ENCODE data around the gene SLC5A5.

SLC5A5 gene

DNA sequence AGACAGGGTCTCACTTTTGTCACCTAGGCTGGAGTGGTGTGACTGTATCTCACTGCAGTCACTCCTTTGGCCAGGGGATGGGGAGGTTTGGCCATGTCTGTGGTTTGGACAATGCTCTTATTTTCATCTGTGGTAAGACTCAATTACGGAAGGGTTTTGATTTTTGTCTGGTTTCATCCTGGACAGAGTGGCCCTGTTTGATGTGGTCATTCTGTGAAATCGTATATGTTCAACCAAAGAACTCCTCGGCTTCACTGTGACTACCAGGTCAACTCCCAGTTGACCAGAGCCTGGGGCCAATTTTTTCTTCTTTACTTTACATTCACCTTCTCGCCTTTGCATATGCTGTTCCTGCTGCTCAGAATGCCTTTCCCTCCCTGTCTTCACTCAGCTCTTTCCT lies 54.3 kb downstream of the SLC5A5 start:
- DNase-seq: no peak

DNA sequence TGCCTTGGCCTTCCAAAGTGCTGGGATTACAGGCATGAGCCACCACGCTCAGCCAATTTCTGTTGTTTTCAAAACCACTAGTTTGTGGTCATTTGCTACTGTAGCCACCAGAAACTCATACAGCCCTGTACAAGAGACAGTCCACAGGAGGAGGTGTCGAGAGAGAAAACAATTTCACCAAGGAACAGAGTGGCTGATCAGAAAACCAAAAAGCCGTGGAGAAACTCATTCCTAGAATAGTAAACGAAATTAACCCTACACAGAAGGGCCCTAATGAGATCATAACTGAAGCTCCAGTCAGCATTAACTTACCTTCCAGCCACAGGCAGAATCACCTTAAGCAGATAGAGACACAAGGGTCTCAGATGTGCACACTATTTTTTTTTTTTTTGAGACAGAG lies 57.3 kb downstream of the SLC5A5 start:
- DNase-seq: peak; percentile 45

DNA sequence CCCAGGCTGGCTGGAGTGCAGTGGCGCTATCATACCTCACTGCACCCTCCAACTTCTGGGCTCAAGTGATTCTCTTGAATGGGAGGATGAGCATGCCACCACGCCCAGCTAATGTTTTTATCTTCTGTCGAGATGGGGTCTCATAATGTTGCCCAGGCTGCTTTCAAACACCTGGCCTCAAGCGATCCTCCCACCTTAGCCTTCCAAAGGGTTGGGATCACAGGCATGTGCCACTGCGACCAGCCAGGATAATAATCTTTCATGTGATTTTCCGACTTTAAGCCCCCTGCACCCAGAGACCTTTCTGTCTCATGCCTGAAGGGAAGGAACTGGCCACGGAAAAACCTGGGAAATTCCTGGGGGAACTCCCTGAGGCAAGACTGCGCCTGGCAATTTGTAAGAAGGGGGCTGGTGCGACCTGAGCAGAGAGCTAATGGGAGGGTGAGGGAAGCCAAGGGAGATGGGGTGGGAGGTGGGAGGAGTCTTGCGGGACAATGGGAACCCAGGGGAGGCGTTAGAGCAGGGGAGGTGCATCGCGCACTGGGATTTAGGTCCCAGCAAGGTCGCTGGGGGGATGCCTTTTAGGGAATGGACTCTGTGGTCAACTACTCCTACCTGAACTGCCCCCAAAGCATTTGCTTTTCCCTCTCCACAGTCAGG lies 59.9 kb downstream of the SLC5A5 start:
- DNase-seq: no peak

DNA sequence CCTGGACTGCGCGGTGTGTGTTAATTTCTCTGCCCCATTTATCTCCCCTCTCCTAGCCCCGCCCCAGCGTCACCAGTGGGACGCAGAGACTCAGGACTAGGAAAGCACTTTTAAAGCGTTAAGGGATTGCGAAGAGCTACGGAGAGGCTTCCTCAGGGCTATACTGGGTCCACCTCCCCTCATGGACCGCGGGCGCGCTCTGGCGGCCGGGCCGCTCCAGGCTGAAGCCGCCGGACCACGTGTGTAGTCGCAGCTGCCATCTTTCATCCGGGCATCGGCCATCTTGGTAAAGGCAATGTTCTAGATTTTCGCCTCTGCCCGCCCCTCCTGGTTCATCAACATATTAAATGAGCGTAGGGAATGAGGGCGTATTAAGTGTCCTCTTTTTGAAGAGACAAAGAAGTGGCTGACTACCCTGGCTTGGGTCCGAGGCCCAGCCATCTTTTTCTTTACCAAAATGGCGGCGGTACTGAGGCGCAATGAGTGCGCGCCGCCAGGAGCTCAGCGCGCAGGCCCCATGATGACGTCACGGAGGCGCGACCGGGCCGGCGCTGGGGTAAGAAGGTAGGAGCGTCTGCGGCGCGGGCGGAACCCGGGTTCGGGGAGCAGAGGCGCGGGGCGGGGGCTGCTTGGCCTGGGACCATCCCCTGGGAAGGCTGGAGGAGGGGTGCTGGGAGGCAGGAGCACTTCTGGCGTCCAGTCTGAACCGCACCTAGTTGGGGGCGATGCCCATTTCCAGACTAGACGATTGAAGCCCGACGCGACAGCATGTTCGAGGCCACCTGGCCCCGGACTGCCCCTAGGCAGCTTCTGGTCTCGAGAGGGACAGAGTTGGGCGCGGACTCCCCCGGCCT lies 61.0 kb downstream of the SLC5A5 start, which contains the start of gene CCDC124:
Gene CCDC124 (plus strand): TSS at position 531 of the 854 bp plus-strand sequence. CDS start 3,406 bp downstream, outside the sequence.
- DNase-seq: peak; percentile 96

DNA sequence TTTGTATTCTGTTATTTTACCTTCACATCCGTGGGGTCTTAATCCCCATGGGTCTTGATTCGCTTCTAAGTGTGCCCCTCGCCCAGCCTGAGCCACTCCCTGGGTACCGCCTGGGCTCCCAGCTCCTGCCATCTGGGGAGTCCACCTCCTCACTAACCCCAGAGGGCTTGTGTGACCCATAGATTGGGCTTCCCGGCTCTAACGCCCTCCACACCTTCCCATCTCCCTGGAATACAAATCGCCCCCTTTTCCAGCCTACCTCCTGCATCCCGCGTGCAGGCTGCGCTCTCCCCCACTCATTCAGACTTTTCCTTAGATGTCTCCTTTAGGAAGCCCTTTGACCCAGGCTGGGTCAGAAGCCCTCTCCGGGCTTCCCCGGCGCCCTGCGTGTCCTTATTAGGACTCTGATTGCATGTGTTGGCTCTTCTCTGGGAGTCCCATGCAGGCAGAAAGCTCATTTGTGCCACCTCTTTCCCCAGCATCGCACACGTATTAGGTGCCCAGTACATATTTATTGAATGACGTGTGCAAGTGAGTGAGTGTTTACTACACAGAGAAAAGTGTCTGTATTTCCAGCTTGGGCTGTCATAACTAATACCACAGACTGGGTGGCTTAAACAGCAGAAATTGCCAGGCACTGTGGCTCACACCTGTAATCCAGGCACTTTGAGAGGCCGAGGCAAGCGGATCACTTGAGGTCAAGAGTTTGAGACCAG lies 61.8 kb downstream of the SLC5A5 start:
- no peak for DNase-seq

DNA sequence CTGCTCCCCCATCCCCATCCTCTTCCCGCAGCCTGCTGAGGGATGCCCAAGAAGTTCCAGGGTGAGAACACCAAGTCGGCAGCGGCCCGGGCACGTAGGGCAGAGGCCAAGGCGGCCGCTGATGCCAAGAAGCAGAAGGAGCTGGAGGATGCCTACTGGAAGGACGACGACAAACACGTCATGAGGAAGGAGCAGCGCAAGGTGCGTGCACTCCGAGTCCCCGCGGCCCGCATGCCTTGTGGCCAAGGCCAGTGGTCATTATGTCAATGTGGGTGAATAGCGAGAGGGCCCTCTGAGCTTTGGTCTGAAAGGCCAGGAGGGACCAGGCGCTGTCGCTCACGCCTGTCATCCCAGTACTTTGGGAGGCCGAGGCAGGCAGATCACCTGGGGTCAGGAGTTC lies 64.6 kb downstream of the SLC5A5 start:
- DNase-seq: no peak

DNA sequence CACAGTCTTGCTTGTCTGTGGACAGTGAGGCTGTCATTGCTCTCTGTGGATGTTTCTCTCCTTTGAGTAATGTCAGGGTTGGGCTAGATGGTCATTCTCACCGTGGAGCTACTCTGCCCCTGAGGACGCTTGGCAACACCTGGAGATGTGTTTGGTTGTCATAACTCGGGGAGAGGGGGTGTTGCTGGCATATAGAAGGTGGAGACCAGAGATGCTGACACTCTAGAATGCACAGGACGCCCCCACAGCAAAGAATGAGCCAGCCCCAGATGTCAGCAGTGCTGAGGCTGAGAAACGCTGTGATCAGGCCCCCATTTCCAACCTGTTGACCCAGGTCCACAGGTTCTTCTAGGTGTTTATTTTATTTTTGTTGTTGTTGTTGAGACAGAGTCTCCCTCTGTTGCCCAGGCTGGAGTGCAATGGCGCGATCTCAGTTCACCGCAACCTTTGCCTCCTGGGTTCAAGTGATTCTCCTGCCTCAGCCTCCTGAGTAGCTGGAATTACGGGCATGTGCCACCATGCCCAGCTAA lies 65.7 kb downstream of the SLC5A5 start:
- DNase-seq: no peak

DNA sequence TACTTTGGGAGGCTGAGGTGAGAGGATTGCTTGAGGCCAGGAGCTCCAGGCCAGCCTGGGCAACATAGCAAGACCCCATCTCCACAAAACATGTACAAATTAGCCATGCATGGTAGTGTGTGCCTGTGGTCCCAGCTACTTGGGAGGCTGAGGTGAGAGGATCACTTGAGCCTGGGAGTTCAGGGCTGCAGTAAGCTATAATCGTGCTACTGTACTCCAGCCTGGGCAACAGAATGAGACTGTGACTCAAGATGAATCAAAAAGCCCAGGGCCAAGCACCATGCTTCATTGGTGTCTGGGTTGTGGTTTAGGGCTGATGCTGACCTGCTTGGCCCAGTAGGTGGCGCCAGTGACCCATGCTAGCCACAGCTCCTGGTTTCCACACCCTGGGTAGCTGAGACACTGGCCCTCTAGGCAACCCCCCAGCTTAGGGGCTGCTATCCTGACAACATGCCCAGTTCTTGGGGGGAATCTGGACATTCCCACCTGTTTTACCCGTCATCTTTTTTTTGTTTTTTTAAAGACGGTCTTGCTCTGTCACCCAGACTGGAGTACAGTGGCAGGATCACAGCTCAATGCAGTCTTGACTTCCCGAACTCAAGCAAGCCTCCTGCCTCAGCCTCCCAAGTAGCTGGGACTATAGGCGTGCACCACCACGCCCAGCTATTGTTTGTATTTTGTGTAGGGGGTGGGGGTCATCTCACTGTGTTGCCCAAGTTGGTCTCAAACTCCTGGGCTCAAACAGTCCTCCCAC lies 66.5 kb downstream of the SLC5A5 start:
- DNase-seq: peak; percentile 87

DNA sequence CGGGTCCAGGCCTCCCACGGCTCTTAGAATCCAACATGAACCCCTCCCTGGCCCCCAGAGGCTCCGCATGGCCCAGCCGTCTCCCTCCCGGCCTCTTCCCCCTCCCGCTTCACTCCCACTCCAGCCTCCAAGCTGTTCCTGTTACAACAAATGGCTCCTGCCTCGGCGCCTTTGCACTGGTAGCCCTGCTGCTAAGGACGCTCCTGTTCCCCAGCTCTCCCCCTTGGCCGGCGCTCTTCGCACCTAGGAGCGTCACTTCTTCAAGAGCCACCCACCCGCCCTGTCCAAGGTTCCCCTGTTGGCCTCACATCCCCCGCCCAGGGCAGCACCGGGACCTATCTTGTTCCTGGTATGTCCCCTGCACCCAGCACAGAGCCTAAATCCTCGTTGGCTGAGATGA lies 70.4 kb downstream of the SLC5A5 start:
- DNase-seq: no peak

DNA sequence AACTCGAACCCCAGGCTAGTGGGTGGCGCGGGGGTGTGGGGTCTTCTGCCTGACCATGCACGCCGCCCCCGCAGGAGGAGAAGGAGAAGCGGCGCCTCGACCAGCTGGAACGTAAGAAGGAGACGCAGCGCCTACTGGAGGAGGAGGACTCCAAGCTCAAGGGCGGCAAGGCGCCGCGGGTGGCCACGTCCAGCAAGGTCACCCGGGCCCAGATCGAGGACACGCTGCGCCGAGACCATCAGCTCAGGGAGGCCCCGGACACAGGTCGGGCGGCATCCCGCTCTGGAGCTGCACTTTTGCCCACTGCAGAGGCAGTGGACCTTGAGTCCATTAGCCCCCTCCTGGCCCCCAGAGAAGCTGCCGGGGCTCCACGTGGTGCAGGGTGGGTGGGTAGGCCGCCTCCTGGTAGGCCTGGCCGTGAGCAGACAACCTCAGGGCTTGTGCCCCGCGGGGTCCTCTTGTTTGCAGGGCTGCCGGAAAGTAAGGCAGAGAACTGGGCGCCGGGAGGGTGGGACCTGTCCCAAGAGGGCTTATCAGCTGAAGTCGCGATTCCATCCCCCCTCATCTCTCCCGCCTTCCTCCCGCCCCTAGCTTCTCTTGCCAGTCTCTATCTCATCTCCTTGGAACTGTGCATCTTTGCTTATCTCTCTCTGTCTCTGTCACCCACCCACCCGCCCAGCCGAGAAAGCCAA lies 71.0 kb downstream of the SLC5A5 start:
- no peak for DNase-seq

DNA sequence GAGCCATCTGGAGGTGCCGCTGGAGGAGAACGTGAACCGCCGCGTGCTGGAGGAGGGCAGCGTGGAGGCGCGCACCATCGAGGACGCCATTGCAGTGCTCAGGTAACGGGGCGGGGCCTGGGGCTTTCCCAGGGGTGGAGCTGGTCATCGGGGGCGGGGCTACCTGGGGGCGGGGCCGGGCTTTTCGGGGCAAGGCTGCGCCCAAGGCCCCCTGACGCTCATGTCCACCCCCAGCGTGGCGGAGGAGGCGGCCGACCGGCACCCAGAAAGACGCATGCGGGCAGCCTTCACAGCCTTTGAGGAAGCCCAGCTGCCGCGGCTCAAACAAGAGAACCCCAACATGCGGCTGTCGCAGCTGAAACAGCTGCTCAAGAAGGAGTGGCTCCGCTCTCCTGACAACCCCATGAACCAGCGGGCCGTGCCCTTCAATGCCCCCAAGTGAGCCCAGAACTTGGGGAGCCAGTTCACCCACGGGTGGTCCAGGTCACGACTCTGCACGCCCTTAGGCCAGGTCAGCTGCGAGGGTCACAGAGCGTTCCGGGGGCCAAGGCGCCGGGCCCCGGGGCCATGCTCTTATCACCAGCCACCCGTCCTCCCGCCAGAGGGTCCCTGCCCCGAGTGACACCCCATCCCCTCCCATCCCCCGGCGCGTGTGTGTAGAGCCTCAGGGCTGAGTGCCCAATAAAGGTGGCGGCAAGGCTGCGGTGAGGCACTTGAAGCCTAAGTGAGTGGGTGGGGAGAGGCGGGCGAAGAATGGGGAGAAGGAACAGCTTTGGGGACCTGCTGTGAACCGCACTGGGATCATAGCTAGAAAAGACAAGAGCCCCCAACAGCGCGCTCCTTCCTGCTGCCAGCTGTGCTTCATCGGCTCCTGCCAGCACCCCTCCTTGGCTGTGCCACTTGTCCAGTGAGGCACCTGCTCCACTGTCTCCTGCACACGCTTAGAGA lies 71.8 kb downstream of the SLC5A5 start:
- DNase-seq: no peak

DNA sequence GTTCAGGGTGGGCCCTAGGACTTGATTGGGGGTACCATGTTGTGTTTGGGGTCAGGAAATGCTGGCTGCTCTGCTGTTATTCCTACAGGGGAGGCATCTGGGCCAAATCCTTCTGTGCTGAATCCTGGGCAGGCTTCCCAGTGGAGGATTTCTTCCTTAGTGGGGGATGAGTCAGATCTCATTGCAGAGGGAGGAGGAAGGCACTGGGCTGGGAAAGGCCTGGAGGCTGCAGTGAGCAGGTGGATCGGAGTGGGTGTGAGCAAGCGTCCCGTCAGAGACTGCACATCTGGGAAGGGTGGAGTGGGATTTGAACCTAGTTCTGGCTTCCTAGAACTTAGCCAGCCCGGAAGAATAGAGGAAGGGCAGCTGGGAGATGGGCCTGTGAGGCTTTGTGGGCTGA lies 72.6 kb downstream of the SLC5A5 start:
- DNase-seq: no peak

Data from activated CD4-positive, alpha-beta T cell treated with anti-CD3 and anti-CD28 coated beads, Interleukin-2, Interleukin-6, amounts not matched to agents 100 ng/mL and 50 ng/mL, durations not matched to agents 16 hours and 8 hours (primary cell).